AG04450 (cell line): Measurements from ENCODE around the gene RCAN1. TPM values are rescaled to one million over a fixed set of nuclear protein-coding genes. Genes with fewer than 3 reads are reported as not detected.
"Not testable (repeated sequence)": the region's sequence is repeated elsewhere in the genome, so short reads cannot be mapped to it uniquely, and the experiment has no call there.

Source experiments
- CTCF ChIA-PET: fragments of 300-600, 350-600 bp; formaldehyde crosslinking; extraction: SDS; loops from one replicate; lab custom pipeline; 2022; ENCODE audit warnings: antibody characterized with exemption, inconsistent platforms; lab: Charles Lee
- POLR2A ChIA-PET: fragments of 350-600 bp; formaldehyde crosslinking; extraction: SDS; loops from one replicate; lab custom pipeline; 2021; ENCODE audit warnings: antibody characterized with exemption, inconsistent platforms; lab: Yijun Ruan, JAX
- DNase-seq: peaks from one replicate; pipeline ENCODE4 v3.0.0-alpha.2; 2011; ENCODE audit warnings: low read depth, low spot score
- H3K27ac ChIP-seq: one replicate; pipeline ENCODE4 v1.5.1; 2012; ENCODE audit warnings: low read depth, low read length, control low read depth
- H3K27me3 ChIP-seq: one replicate; pipeline ENCODE4 v1.6.0; 2012; ENCODE audit warnings: low read length; ENCODE audit not compliant: control insufficient read depth, insufficient read depth
- H3K4me3 ChIP-seq: 2 replicates; pipeline ENCODE4 v1.5.1; 2011; ENCODE audit warnings: mild to moderate bottlenecking, low read depth, low read length, control low read depth
- H3K9me3 ChIP-seq: 2 replicates; pipeline ENCODE4 v1.5.1; 2012; ENCODE audit warnings: low read length; ENCODE audit not compliant: control insufficient read depth, insufficient read depth
- CTCF ChIP-seq: IDR thresholded peaks from 2 replicates; pipeline ENCODE4 v1.5.1; 2011; ENCODE audit warnings: low read depth, low read length, control low read depth, inconsistent platforms
- polyA plus RNA-seq: library from polyadenylated mRNA; depleted of rRNA; stranded (reverse); fragments of >200 nt; gene quantifications from 2 replicates; pipeline ENCODE4 v1.2.3, GENCODE V29; 2011

RCAN1 gene
- polyA plus RNA-seq, 1 experiment = 50.6 TPM

GRCh38 chr21:34565238-34565637 is 49.7 kb downstream of the RCAN1 start:
- DNase-seq = no peak
- CTCF ChIA-PET = no interaction called here
- H3K27me3 ChIP-seq = no peaks in the 10 kb centered on the region
- no peak overlapping the region for H3K4me3 ChIP-seq
- no peaks in the 10 kb centered on the region for H3K9me3 ChIP-seq
- no peak overlapping the region for H3K27ac ChIP-seq
- POLR2A ChIA-PET = no interaction called here
- no peak for TF ChIP-seq CTCF

- H3K4me3 ChIP-seq, DNase-seq, H3K27me3 ChIP-seq, H3K9me3 ChIP-seq, POLR2A ChIA-PET, H3K27ac ChIP-seq: not testable (repeated sequence)
- CTCF ChIA-PET = interaction anchor here (0.6 to 1.5 kb wide), 2 partner anchors 53 to 364 kb away, joined by 3 read pairs; no protein-coding TSS in a partner anchor
Observed at GRCh38 chr21:34563370-34563769, 51.5 kb downstream of the RCAN1 start.

- CTCF ChIA-PET = interaction anchor here (0.6 to 0.7 kb wide), 3 partner anchors 15 to 1290 kb away, joined by 3 read pairs; no protein-coding TSS in a partner anchor
- H3K4me3 ChIP-seq = no peak overlapping the region
- H3K27ac ChIP-seq = no peak overlapping the region
Observed at GRCh38 chr21:34561806-34562205, 53.1 kb downstream of the RCAN1 start.

DNA sequence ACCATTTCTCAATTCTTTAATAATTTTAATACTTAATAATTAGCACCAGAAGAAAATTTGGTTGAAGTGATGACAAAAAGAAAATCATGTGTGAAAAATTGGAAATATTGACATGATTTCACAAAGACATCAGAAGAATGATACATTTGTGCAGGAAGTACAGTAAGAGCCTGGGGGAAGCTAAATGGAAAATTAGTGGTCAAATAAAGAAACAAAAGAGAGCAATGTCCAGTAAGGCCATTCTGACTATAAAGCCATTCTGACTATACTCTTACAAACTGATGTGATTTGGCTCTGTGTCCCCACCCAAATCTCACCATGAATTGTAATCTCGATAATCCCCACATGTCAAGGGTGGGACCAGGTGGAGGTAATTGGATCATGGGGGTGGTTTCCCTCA is 54.3 kb downstream of the RCAN1 start:
- POLR2A ChIA-PET = no interaction called here
- TF ChIP-seq CTCF = no peak
- H3K4me3 ChIP-seq = no peak overlapping the region
- CTCF ChIA-PET = no interaction called here
- DNase-seq = no peak
- H3K27ac ChIP-seq = no peak overlapping the region
- no peaks in the 10 kb centered on the region for H3K27me3 ChIP-seq
- H3K9me3 ChIP-seq = no peaks in the 10 kb centered on the region

More at GRCh38 chr21:34561806-34562205, 53.1 kb downstream of the RCAN1 start:
- Histone ChIP-seq H3K27me3 (no peaks in the 10 kb centered on the region), H3K9me3 (no peaks in the 10 kb centered on the region)
- no peak for DNase-seq
- no peak for TF ChIP-seq CTCF
- POLR2A ChIA-PET = no interaction called here

GRCh38 chr21:34560021-34560420 is 54.9 kb downstream of the RCAN1 start:
- Histone ChIP-seq H3K27me3 (no peaks in the 10 kb centered on the region), H3K9me3 (peaks cover 2% of the 10 kb centered on the region; the same call in 1 of the 2 replicates), H3K4me3 (no peak overlapping the region), H3K27ac (no peak overlapping the region)
- ChIA-PET POLR2A (no interaction called here), CTCF (no interaction called here)
- DNase-seq = no peak
- TF ChIP-seq CTCF = no peak
